ENCODE results near the gene AGBL5. TPM values are rescaled to one million over a fixed set of nuclear protein-coding genes. Genes with fewer than 3 reads are reported as not detected.

Gene AGBL5
- total and polyA plus RNA-seq, 12 donors, result 4.2 to 16.8 (median 10.4) TPM

DNA sequence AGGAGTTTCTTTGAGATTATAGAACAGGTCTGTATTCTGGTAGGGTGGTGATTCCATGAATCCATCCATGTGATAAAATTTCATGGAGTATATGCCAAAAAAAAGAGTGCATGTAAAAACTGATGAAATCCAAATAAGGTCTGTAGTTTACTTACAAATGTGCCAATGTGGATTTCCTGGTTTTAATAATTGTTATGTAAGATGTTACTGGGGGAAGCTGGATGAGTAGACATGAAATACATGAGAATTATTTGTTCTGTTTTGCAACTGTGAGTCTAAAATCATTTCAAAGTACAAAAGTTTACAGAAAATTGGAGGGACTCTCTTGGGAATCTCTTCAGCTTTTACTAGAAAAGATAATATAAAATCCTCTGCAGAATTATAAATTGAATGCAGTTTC, 42.4 kb upstream of the AGBL5 start:
- intact Hi-C loops (cut with DNase I), result no loop called here
- DNase-seq, result no peak
- Histone ChIP-seq H3K36me3 (no peaks in the 10 kb centered on the region), H3K4me3 (no peak overlapping the region), H3K27me3 (no peaks in the 10 kb centered on the region), H3K27ac (no peak overlapping the region), H3K4me1 (peaks cover 0 to 26% (median 8%) of the 10 kb centered on the region in 9 donors), H3K9me3 (no peaks in the 10 kb centered on the region)
- TF ChIP-seq, protein P1, sequence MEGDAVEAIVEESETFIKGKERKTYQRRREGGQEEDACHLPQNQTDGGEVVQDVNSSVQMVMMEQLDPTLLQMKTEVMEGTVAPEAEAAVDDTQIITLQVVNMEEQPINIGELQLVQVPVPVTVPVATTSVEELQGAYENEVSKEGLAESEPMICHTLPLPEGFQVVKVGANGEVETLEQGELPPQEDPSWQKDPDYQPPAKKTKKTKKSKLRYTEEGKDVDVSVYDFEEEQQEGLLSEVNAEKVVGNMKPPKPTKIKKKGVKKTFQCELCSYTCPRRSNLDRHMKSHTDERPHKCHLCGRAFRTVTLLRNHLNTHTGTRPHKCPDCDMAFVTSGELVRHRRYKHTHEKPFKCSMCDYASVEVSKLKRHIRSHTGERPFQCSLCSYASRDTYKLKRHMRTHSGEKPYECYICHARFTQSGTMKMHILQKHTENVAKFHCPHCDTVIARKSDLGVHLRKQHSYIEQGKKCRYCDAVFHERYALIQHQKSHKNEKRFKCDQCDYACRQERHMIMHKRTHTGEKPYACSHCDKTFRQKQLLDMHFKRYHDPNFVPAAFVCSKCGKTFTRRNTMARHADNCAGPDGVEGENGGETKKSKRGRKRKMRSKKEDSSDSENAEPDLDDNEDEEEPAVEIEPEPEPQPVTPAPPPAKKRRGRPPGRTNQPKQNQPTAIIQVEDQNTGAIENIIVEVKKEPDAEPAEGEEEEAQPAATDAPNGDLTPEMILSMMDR (IDR thresholded peaks at IDR 0.05), result no peak
- ATAC-seq, result no peak

DNA sequence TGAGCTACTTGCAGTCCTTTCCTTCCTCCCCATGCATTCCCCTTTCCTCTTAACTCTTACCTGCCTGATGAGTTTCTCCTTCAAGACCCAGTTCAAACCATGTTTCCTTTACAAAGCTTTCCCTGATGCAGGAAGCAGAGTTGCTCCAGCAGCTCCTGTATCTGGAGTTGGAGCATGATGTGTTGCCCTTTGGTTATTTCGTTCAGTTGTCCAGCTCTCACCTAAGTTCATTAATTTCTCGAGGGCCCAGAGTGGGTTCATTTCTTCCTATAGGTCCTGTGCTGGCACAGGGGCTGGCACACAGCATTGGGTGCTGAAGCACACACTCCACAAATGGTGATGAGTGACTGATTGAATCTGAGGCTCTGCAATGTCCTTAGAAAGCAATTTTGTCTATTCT, 41.8 kb upstream of the AGBL5 start:
- Histone ChIP-seq H3K27me3 (no peaks in the 10 kb centered on the region), H3K27ac (no peak overlapping the region), H3K36me3 (no peaks in the 10 kb centered on the region), H3K4me3 (no peak overlapping the region), H3K4me1 (peaks cover 0 to 27% (median 8%) of the 10 kb centered on the region in 9 donors), H3K9me3 (no peaks in the 10 kb centered on the region)
- 72 to 81% methylated on average over 2 of the region's 2 CpGs for WGBS, 2 donors
- no peak for DNase-seq
- intact Hi-C loops (cut with DNase I), result loop anchor here in 4 of 10 donors (10.0 kb wide), 1 partner anchor 165 kb away; the partner anchor contains the start of gene DPYSL5 (in 4 of the 4)
- ATAC-seq, result no peak
- TF ChIP-seq, protein P1 (IDR thresholded peaks at IDR 0.05), result no peak

DNA sequence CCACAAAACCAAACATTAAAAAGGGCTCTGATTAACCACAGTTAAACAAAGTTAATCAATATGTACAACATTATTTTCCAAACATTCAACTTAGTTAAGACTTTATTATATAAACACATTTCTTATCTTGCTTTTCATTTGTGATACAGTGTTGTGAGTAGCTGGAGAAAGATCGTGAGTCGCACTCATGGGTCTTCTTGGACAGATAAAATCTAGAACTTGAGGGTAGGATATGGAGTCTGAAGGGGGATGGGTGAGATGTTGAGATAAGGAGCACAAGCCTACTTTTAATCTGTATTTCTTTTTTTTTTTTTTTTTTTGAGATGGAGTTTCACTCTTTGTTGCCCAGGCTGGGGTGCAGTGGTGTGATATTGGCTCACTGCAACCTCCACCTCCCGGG, 41.3 kb upstream of the AGBL5 start:
- WGBS, 2 donors, result 88 to 95% methylated on average over 3 of the region's 3 CpGs
- DNase-seq, result no peak
- Histone ChIP-seq H3K9me3 (no peaks in the 10 kb centered on the region), H3K27ac (no peak overlapping the region), H3K36me3 (no peaks in the 10 kb centered on the region), H3K4me3 (no peak overlapping the region), H3K4me1 (peaks cover 0 to 31% (median 12%) of the 10 kb centered on the region in 9 donors), H3K27me3 (no peaks in the 10 kb centered on the region)
- intact Hi-C loops (cut with DNase I), result loop anchor here in 4 of 10 donors (10.0 kb wide), 1 partner anchor 165 kb away; the partner anchor contains the start of gene DPYSL5 (in 4 of the 4)
- ATAC-seq, result no peak
- TF ChIP-seq, protein P1 (IDR thresholded peaks at IDR 0.05), result no peak

DNA sequence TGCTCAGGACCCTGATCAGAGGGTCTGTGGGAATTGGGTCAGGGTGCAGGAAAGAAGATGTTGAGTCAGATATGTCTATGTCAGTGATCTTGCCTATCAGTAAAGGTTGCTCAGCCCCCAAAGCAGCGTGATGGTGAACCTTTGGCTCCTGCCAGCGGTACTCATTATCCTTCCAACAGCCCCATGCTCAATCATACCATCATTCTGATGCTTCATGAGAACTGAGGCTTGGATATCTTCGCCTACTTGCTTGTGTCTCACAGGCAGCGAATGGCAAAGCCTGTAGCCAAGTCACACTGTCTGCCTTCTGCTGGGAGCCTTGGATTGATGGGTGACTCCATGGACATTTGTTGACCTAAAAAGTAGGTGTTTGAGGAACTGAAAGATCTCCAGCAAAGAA, 37.7 kb upstream of the AGBL5 start:
- ATAC-seq (no peak), DNase-seq (no peak)
- peaks cover 0 to 54% (median 32%) of the 10 kb centered on the region in 9 donors for H3K4me1 ChIP-seq
- 97% methylated on average over 4 of the region's 4 CpGs for WGBS, 2 donors
- intact Hi-C loops (cut with DNase I), result loop anchor here in 4 of 10 donors (10.0 kb wide), 1 partner anchor 169 kb away; the partner anchor contains the start of gene DPYSL5 (in 4 of the 4)
- H3K4me3 ChIP-seq, result no peak overlapping the region
- H3K9me3 ChIP-seq, result no peaks in the 10 kb centered on the region
- H3K27me3 ChIP-seq, result no peaks in the 10 kb centered on the region
- TF ChIP-seq, protein P1 (IDR thresholded peaks at IDR 0.05), result no peak
- no peak overlapping the region for H3K27ac ChIP-seq
- H3K36me3 ChIP-seq, result no peaks in the 10 kb centered on the region

All from heart right ventricle (tissue), 16 donors.